ENCODE measurements around the gene TMEM151B. TPM values are rescaled to one million over a fixed set of nuclear protein-coding genes. Genes with fewer than 3 reads are reported as not detected.

The TMEM151B gene
- total and polyA plus RNA-seq, 9 of the 15 experiments (the other 6 are each of a cell fraction or from before 2014, with no cell fraction given) = not detected

DNA sequence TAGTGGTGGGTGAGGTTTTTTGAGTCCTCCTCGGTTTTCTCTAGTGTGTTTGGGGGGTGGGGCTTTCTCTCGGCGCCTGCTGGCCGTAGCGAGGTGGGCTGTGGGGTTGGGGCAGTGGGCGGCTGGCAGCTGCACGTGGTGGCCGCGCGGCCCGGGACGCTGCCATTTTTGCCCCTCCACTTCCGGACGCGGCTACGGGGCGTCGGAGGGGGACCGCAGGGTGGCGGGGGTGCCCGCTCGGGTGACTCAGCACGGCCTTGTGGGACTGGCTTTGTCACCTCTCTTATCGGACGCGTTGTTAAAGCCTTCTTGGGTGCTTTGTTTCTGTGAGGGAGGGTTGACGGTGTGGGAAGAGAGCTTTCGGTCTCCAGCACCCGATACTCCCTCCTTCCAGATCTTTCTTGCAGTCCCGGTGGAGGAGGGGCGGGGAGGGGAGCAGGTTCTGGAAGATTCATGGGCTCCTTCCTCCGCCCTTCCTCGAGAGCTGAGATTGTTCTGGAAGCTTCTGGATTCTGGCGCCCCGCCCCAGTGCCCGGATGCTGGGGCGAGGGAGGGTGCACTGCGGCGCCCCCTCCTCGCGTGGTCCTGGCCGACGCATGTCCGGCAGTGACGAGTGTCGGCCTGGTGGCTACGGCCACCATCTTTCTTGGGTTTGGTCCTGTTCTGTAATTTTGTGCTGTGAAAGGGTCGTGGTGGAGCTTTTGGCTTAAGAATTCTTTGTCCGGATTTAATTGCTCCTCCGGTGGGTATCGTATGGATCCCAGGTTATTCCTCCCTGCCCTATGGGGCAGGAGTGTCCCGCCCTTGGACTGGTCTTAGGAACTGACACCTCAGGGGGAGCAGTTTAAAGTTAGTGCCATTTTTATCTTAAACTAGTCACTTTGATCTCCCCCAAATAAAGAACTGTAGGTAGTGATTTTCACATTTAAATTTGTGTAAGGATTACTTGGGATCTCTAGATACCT lies 22.6 kb upstream of the TMEM151B start (continued):
- peak; percentile 8; the same call in 1 of the 2 replicates for TF ChIP-seq STAG1 (CRISPR knock-in tag; IDR thresholded peaks at IDR 0.05; ENCODE audit: borderline replicate concordance)
- TF ChIP-seq EP300 (IDR thresholded peaks at IDR 0.05; ENCODE audit: low read length) = peak; percentile 57; the same call in 1 of the 2 replicates
- TF ChIP-seq DACH1 (IDR thresholded peaks at IDR 0.05; ENCODE audit: partially characterized antibody) = no peak
- TF ChIP-seq, protein P1, sequence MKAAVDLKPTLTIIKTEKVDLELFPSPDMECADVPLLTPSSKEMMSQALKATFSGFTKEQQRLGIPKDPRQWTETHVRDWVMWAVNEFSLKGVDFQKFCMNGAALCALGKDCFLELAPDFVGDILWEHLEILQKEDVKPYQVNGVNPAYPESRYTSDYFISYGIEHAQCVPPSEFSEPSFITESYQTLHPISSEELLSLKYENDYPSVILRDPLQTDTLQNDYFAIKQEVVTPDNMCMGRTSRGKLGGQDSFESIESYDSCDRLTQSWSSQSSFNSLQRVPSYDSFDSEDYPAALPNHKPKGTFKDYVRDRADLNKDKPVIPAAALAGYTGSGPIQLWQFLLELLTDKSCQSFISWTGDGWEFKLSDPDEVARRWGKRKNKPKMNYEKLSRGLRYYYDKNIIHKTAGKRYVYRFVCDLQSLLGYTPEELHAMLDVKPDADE (conservative IDR thresholded peaks at IDR 0.05; ENCODE audit: control insufficient read depth, low read depth, low read length) = peak; percentile 88; the same call in 1 of the 2 replicates
- 0 out of 2 replicates have a peak, but pooled peaks have one; percentile 31 for TF ChIP-seq ZNF76 (CRISPR knock-in tag; IDR thresholded peaks at IDR 0.05; ENCODE audit: borderline replicate concordance)
- TF ChIP-seq, protein P2, sequence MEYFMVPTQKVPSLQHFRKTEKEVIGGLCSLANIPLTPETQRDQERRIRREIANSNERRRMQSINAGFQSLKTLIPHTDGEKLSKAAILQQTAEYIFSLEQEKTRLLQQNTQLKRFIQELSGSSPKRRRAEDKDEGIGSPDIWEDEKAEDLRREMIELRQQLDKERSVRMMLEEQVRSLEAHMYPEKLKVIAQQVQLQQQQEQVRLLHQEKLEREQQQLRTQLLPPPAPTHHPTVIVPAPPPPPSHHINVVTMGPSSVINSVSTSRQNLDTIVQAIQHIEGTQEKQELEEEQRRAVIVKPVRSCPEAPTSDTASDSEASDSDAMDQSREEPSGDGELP (CRISPR knock-in tag; IDR thresholded peaks at IDR 0.05; ENCODE audit: borderline replicate concordance) = peak; percentile 77; the same call in 1 of the 2 replicates
- TF ChIP-seq ZNF57 (CRISPR knock-in tag; IDR thresholded peaks at IDR 0.05) = no peak
- TF ChIP-seq POLR3G (IDR thresholded peaks at IDR 0.05; ENCODE audit: extremely low read depth, insufficient read length, insufficient replicate concordance) = no peak
- peak; percentile 71 for TF ChIP-seq ZBTB7A (IDR thresholded peaks at IDR 0.05; ENCODE audit: borderline replicate concordance, control insufficient read depth, low read depth, low read length)
- TF ChIP-seq SMARCB1 (IDR thresholded peaks at IDR 0.05; ENCODE audit: insufficient read length, low read depth) = no peak
- TF ChIP-seq, protein P3, sequence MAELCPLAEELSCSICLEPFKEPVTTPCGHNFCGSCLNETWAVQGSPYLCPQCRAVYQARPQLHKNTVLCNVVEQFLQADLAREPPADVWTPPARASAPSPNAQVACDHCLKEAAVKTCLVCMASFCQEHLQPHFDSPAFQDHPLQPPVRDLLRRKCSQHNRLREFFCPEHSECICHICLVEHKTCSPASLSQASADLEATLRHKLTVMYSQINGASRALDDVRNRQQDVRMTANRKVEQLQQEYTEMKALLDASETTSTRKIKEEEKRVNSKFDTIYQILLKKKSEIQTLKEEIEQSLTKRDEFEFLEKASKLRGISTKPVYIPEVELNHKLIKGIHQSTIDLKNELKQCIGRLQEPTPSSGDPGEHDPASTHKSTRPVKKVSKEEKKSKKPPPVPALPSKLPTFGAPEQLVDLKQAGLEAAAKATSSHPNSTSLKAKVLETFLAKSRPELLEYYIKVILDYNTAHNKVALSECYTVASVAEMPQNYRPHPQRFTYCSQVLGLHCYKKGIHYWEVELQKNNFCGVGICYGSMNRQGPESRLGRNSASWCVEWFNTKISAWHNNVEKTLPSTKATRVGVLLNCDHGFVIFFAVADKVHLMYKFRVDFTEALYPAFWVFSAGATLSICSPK (IDR thresholded peaks at IDR 0.05; ENCODE audit: borderline replicate concordance) = no peak
- TF ChIP-seq, protein P4, sequence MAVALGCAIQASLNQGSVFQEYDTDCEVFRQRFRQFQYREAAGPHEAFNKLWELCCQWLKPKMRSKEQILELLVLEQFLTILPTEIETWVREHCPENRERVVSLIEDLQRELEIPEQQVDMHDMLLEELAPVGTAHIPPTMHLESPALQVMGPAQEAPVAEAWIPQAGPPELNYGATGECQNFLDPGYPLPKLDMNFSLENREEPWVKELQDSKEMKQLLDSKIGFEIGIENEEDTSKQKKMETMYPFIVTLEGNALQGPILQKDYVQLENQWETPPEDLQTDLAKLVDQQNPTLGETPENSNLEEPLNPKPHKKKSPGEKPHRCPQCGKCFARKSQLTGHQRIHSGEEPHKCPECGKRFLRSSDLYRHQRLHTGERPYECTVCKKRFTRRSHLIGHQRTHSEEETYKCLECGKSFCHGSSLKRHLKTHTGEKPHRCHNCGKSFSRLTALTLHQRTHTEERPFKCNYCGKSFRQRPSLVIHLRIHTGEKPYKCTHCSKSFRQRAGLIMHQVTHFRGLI (CRISPR knock-in tag; IDR thresholded peaks at IDR 0.05) = no peak
- no peak for TF ChIP-seq ZNF121 (CRISPR knock-in tag; conservative IDR thresholded peaks at IDR 0.05)
- no peak; the same call in 1 of the 2 replicates for TF ChIP-seq RNF2 (IDR thresholded peaks at IDR 0.05)
- TF ChIP-seq, protein P5, sequence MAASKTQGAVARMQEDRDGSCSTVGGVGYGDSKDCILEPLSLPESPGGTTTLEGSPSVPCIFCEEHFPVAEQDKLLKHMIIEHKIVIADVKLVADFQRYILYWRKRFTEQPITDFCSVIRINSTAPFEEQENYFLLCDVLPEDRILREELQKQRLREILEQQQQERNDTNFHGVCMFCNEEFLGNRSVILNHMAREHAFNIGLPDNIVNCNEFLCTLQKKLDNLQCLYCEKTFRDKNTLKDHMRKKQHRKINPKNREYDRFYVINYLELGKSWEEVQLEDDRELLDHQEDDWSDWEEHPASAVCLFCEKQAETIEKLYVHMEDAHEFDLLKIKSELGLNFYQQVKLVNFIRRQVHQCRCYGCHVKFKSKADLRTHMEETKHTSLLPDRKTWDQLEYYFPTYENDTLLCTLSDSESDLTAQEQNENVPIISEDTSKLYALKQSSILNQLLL (CRISPR knock-in tag; IDR thresholded peaks at IDR 0.05; ENCODE audit: borderline replicate concordance) = no peak
- TF ChIP-seq ZNF830 (CRISPR knock-in tag; IDR thresholded peaks at IDR 0.05) = no peak; the same call in 1 of the 2 replicates
- TF ChIP-seq SMAD1 (IDR thresholded peaks at IDR 0.05; ENCODE audit: low read depth, low read length, partially characterized antibody) = no peak
- TF ChIP-seq RBM15 (IDR thresholded peaks at IDR 0.05; ENCODE audit: insufficient read depth, low read length) = 0 out of 2 replicates have a peak, but pooled peaks have one; percentile 21
- peak; percentile 82 for TF ChIP-seq MYNN (IDR thresholded peaks at IDR 0.05)
- no peak for TF ChIP-seq MYNN (CRISPR knock-in tag; IDR thresholded peaks at IDR 0.05)

Data from K562 (cell line).